ENCODE measurements around the gene SUPT5H.

The SUPT5H gene

GRCh38 chr19:39430675-39431593, 14.4 kb upstream of the SUPT5H start:
- no peaks in the 10 kb centered on the region for H3K27me3 ChIP-seq (ENCODE audit: low read length)
- peaks cover 16% of the 10 kb centered on the region for H4K20me1 ChIP-seq (ENCODE audit: low read depth, low read length)
- H3K9ac ChIP-seq (ENCODE audit: low read length), result no peak overlapping the region
- H3K36me3 ChIP-seq (ENCODE audit: low read length), result peaks cover 25% of the 10 kb centered on the region
- no peak overlapping the region for H3K4me3 ChIP-seq (ENCODE audit: insufficient read depth, low read length, poor library complexity, severe bottlenecking)
- H3K79me2 ChIP-seq (ENCODE audit: insufficient read depth, low read length), result peaks cover 26% of the 10 kb centered on the region
- H3K9me2 ChIP-seq (replicated peaks; ENCODE audit: insufficient read depth, low read length), result no peaks in the 10 kb centered on the region
- peaks cover 55% of the 10 kb centered on the region for H3F3A ChIP-seq (ENCODE audit: insufficient read depth)
- no peaks in the 10 kb centered on the region for H3K9me3 ChIP-seq (ENCODE audit: insufficient read depth, low read length)
- H3K27ac ChIP-seq (ENCODE audit: low read depth, low read length), result 0 out of 2 replicates have a peak overlapping the region, but pooled peaks have one; percentile 26
- no peak overlapping the region for H2AFZ ChIP-seq (ENCODE audit: low read depth, low read length, severe bottlenecking)
- TF ChIP-seq CTCF (IDR thresholded peaks at IDR 0.05; ENCODE audit: insufficient read depth, low read length, poor library complexity, severe bottlenecking) (no peak), EZH2phosphoT487 (conservative IDR thresholded peaks at IDR 0.05; ENCODE audit: low read length) (no peak)
- H3K4me2 ChIP-seq (ENCODE audit: low read depth, low read length, poor library complexity, severe bottlenecking), result no peak overlapping the region

- Histone ChIP-seq H3K4me3 (ENCODE audit: insufficient read depth, low read length, poor library complexity, severe bottlenecking) (no peak overlapping the region), H2AFZ (ENCODE audit: low read depth, low read length, severe bottlenecking) (no peak overlapping the region), H3K9ac (ENCODE audit: low read length) (no peak overlapping the region), H3K4me2 (ENCODE audit: low read depth, low read length, poor library complexity, severe bottlenecking) (no peak overlapping the region), H4K20me1 (ENCODE audit: low read depth, low read length) (peaks cover 16% of the 10 kb centered on the region), H3K36me3 (ENCODE audit: low read length) (peaks cover 25% of the 10 kb centered on the region), H3K9me3 (ENCODE audit: insufficient read depth, low read length) (no peaks in the 10 kb centered on the region), H3K27ac (ENCODE audit: low read depth, low read length) (no peak overlapping the region), H3K79me2 (ENCODE audit: insufficient read depth, low read length) (peaks cover 26% of the 10 kb centered on the region), H3K9me2 (replicated peaks; ENCODE audit: insufficient read depth, low read length) (no peaks in the 10 kb centered on the region), H3K27me3 (ENCODE audit: low read length) (no peaks in the 10 kb centered on the region), H3F3A (ENCODE audit: insufficient read depth) (peaks cover 46% of the 10 kb centered on the region)
- TF ChIP-seq CTCF (IDR thresholded peaks at IDR 0.05; ENCODE audit: insufficient read depth, low read length, poor library complexity, severe bottlenecking) (no peak), EZH2phosphoT487 (conservative IDR thresholded peaks at IDR 0.05; ENCODE audit: low read length) (no peak)
These were observed 12.7 kb upstream of the SUPT5H start for GRCh38 chr19:39432677-39433025.

GRCh38 chr19:39433480-39434079, 11.8 kb upstream of the SUPT5H start:
- 0 out of 2 replicates have a peak overlapping the region, but pooled peaks have one; percentile 98 for H3K9ac ChIP-seq (ENCODE audit: low read length)
- no peaks in the 10 kb centered on the region for H3K27me3 ChIP-seq (ENCODE audit: low read length)
- no peaks in the 10 kb centered on the region for H3K9me2 ChIP-seq (replicated peaks; ENCODE audit: insufficient read depth, low read length)
- no peak overlapping the region for H3K27ac ChIP-seq (ENCODE audit: low read depth, low read length)
- H3K4me3 ChIP-seq (ENCODE audit: insufficient read depth, low read length, poor library complexity, severe bottlenecking), result no peak overlapping the region
- peak overlapping the region; percentile 85 for H3K4me2 ChIP-seq (ENCODE audit: low read depth, low read length, poor library complexity, severe bottlenecking)
- TF ChIP-seq CTCF (IDR thresholded peaks at IDR 0.05; ENCODE audit: insufficient read depth, low read length, poor library complexity, severe bottlenecking) (no peak), EZH2phosphoT487 (conservative IDR thresholded peaks at IDR 0.05; ENCODE audit: low read length) (no peak)
- H2AFZ ChIP-seq (ENCODE audit: low read depth, low read length, severe bottlenecking), result no peak overlapping the region
- peaks cover 26% of the 10 kb centered on the region for H3K79me2 ChIP-seq (ENCODE audit: insufficient read depth, low read length)
- no peaks in the 10 kb centered on the region for H3K9me3 ChIP-seq (ENCODE audit: insufficient read depth, low read length)
- H3F3A ChIP-seq (ENCODE audit: insufficient read depth), result peaks cover 46% of the 10 kb centered on the region
- peaks cover 25% of the 10 kb centered on the region for H3K36me3 ChIP-seq (ENCODE audit: low read length)
- peaks cover 16% of the 10 kb centered on the region for H4K20me1 ChIP-seq (ENCODE audit: low read depth, low read length)
